Measurements from ENCODE around the gene TRAF4.

- TF ChIP-seq, protein P1, sequence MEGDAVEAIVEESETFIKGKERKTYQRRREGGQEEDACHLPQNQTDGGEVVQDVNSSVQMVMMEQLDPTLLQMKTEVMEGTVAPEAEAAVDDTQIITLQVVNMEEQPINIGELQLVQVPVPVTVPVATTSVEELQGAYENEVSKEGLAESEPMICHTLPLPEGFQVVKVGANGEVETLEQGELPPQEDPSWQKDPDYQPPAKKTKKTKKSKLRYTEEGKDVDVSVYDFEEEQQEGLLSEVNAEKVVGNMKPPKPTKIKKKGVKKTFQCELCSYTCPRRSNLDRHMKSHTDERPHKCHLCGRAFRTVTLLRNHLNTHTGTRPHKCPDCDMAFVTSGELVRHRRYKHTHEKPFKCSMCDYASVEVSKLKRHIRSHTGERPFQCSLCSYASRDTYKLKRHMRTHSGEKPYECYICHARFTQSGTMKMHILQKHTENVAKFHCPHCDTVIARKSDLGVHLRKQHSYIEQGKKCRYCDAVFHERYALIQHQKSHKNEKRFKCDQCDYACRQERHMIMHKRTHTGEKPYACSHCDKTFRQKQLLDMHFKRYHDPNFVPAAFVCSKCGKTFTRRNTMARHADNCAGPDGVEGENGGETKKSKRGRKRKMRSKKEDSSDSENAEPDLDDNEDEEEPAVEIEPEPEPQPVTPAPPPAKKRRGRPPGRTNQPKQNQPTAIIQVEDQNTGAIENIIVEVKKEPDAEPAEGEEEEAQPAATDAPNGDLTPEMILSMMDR (IDR thresholded peaks at IDR 0.05) = no peak
- no peak for TF ChIP-seq POLR2A (IDR thresholded peaks at IDR 0.05)
These were observed 5.8 kb upstream of the TRAF4 start for GRCh38 chr17:28737770-28738679.
